NCI-H1092 (cell line): Measurements from ENCODE around the gene MIB2.

Source experiments
- DNase-seq: peaks from one replicate; lab custom pipeline; 2025; lab: John Stamatoyannopoulos, UW

MIB2 gene

GRCh38 chr1:1598051-1598719 is 17.1 kb upstream of the MIB2 start:
- no peak for DNase-seq

- no peak for DNase-seq
Observed at GRCh38 chr1:1598720-1599029, 16.6 kb upstream of the MIB2 start.

- DNase-seq, result no peak
Observed at GRCh38 chr1:1599030-1599934, 16.0 kb upstream of the MIB2 start.

GRCh38 chr1:1599935-1600860 is 15.1 kb upstream of the MIB2 start, which contains the start of gene FNDC10:
FNDC10 (minus strand) TSS chr1:1600135; CDS start chr1:1600015, 120 bp downstream.
- no peak for DNase-seq

- DNase-seq, result no peak
Observed at GRCh38 chr1:1600861-1601563, 14.3 kb upstream of the MIB2 start.

- no peak for DNase-seq
Observed at GRCh38 chr1:1601564-1602303, 13.6 kb upstream of the MIB2 start.

GRCh38 chr1:1602304-1602967 is 12.9 kb upstream of the MIB2 start:
- DNase-seq, result no peak

GRCh38 chr1:1602968-1603506 is 12.3 kb upstream of the MIB2 start:
- no peak for DNase-seq

- DNase-seq, result no peak
Observed at GRCh38 chr1:1603671-1604373, 11.5 kb upstream of the MIB2 start.

GRCh38 chr1:1604374-1605033 is 10.8 kb upstream of the MIB2 start:
- no peak for DNase-seq

GRCh38 chr1:1605034-1605591 is 10.2 kb upstream of the MIB2 start:
- no peak for DNase-seq

GRCh38 chr1:1605724-1606123 is 9.6 kb upstream of the MIB2 start:
- no peak for DNase-seq

GRCh38 chr1:1606232-1606631 is 9.1 kb upstream of the MIB2 start:
- DNase-seq, result no peak

GRCh38 chr1:1609822-1610485 is 5.3 kb upstream of the MIB2 start:
- DNase-seq, result no peak

GRCh38 chr1:1610796-1611195 is 4.5 kb upstream of the MIB2 start:
- DNase-seq, result no peak

- no peak for DNase-seq
Observed at GRCh38 chr1:1612104-1612400, 3.2 kb upstream of the MIB2 start.

- DNase-seq, result no peak
Observed at GRCh38 chr1:1613509-1614082, 1.7 kb upstream of the MIB2 start.
